NT2/D1 (cell line): ENCODE measurements around the gene HECW1.

Experiments used
- DNase-seq: peaks from one replicate; pipeline ENCODE4 v3.0.0-alpha.2; 2011; ENCODE audit warnings: low read depth, low spot score
- H3K27me3 ChIP-seq: 2 replicates; pipeline ENCODE4 v1.6.0; 2011; ENCODE audit warnings: mild to moderate bottlenecking; ENCODE audit not compliant: insufficient read length, insufficient read depth
- H3K36me3 ChIP-seq: 2 replicates; pipeline ENCODE4 v1.6.1; 2011; ENCODE audit warnings: mild to moderate bottlenecking, low read length, mixed read lengths; ENCODE audit not compliant: insufficient read depth, insufficient read length
- H3K4me1 ChIP-seq: 2 replicates; pipeline ENCODE4 v1.5.1; 2011; ENCODE audit not compliant: insufficient read depth, insufficient read length
- H3K4me3 ChIP-seq: 2 replicates; pipeline ENCODE4 v1.5.1; 2011; ENCODE audit warnings: low read depth; ENCODE audit not compliant: insufficient read length
- H3K9ac ChIP-seq: 2 replicates; pipeline ENCODE4 v1.6.0; 2011; ENCODE audit warnings: low read depth; ENCODE audit not compliant: insufficient read length
- H3K9me3 ChIP-seq: 2 replicates; pipeline ENCODE4 v1.5.1; 2011; ENCODE audit warnings: mild to moderate bottlenecking, low read length; ENCODE audit not compliant: insufficient read depth
- SUZ12 ChIP-seq: IDR thresholded peaks from 2 replicates; pipeline ENCODE4 v1.6.1; 2011; ENCODE audit not compliant: insufficient read length, insufficient read depth; ENCODE audit errors: extremely low read depth
- YY1 ChIP-seq: IDR thresholded peaks from 2 replicates; pipeline ENCODE4 v1.6.1; 2011; ENCODE audit not compliant: insufficient read length, insufficient read depth
- ZNF274 ChIP-seq: IDR thresholded peaks from 2 replicates; pipeline ENCODE4 v1.6.1; 2011; ENCODE audit warnings: mild to moderate bottlenecking, low read depth, low read length

Gene HECW1

GRCh38 chr7:43273939-43274719 is 161.7 kb downstream of the HECW1 start:
- no peaks in the 10 kb centered on the region for H3K4me1 ChIP-seq
- peaks cover 16% of the 10 kb centered on the region for H3K9me3 ChIP-seq
- TF ChIP-seq SUZ12, result no peak
- no peak for TF ChIP-seq ZNF274
- no peak for TF ChIP-seq YY1
- H3K36me3 ChIP-seq, result no peaks in the 10 kb centered on the region
- no peak for DNase-seq
- no peaks in the 10 kb centered on the region for H3K27me3 ChIP-seq
- H3K4me3 ChIP-seq, result no peak overlapping the region
- H3K9ac ChIP-seq, result no peak overlapping the region

- no peak overlapping the region for H3K4me3 ChIP-seq
These were observed 162.3 kb downstream of the HECW1 start for GRCh38 chr7:43274752-43275151.

GRCh38 chr7:43276547-43276946 is 164.1 kb downstream of the HECW1 start:
- H3K27me3 ChIP-seq, result no peaks in the 10 kb centered on the region

More at GRCh38 chr7:43274752-43275151, 162.3 kb downstream of the HECW1 start:
- no peaks in the 10 kb centered on the region for H3K4me1 ChIP-seq
- TF ChIP-seq YY1, result no peak
- TF ChIP-seq SUZ12, result no peak
- no peak for TF ChIP-seq ZNF274
- H3K9ac ChIP-seq, result no peak overlapping the region
- peaks cover 16% of the 10 kb centered on the region for H3K9me3 ChIP-seq
- no peak for DNase-seq
- H3K27me3 ChIP-seq, result no peaks in the 10 kb centered on the region
- no peaks in the 10 kb centered on the region for H3K36me3 ChIP-seq

GRCh38 chr7:43278088-43278644 is 165.7 kb downstream of the HECW1 start:
- no peak overlapping the region for H3K4me3 ChIP-seq
- H3K9me3 ChIP-seq, result no peaks in the 10 kb centered on the region; the same call in 1 of the 2 replicates
- H3K4me1 ChIP-seq, result no peaks in the 10 kb centered on the region
- no peaks in the 10 kb centered on the region for H3K36me3 ChIP-seq
- DNase-seq, result no peak
- H3K27me3 ChIP-seq, result no peaks in the 10 kb centered on the region
- TF ChIP-seq SUZ12 (no peak), ZNF274 (no peak), YY1 (no peak)
- no peak overlapping the region for H3K9ac ChIP-seq

More at GRCh38 chr7:43276547-43276946, 164.1 kb downstream of the HECW1 start:
- Histone ChIP-seq H3K4me1 (no peaks in the 10 kb centered on the region), H3K36me3 (no peaks in the 10 kb centered on the region), H3K4me3 (no peak overlapping the region), H3K9ac (no peak overlapping the region), H3K9me3 (peaks cover 14% of the 10 kb centered on the region)
- no peak for DNase-seq
- no peak for TF ChIP-seq YY1
- no peak for TF ChIP-seq SUZ12
- no peak for TF ChIP-seq ZNF274

GRCh38 chr7:43281268-43281667 is 168.8 kb downstream of the HECW1 start:
- H3K4me1 ChIP-seq, result no peaks in the 10 kb centered on the region
- H3K9me3 ChIP-seq, result peaks cover 6% of the 10 kb centered on the region; the same call in 1 of the 2 replicates
- DNase-seq, result no peak
- TF ChIP-seq SUZ12, result no peak
- TF ChIP-seq ZNF274, result no peak
- TF ChIP-seq YY1, result no peak
- no peak overlapping the region for H3K9ac ChIP-seq
- H3K4me3 ChIP-seq, result no peak overlapping the region
- no peaks in the 10 kb centered on the region for H3K27me3 ChIP-seq
- H3K36me3 ChIP-seq, result no peaks in the 10 kb centered on the region

GRCh38 chr7:43283706-43284105 is 171.3 kb downstream of the HECW1 start:
- no peaks in the 10 kb centered on the region for H3K36me3 ChIP-seq
- no peak overlapping the region for H3K9ac ChIP-seq
- no peaks in the 10 kb centered on the region for H3K27me3 ChIP-seq
- peaks cover 18% of the 10 kb centered on the region; the same call in 1 of the 2 replicates for H3K9me3 ChIP-seq
- no peak for TF ChIP-seq ZNF274
- TF ChIP-seq YY1, result no peak
- no peak for TF ChIP-seq SUZ12
- no peaks in the 10 kb centered on the region for H3K4me1 ChIP-seq
- H3K4me3 ChIP-seq, result no peak overlapping the region
- DNase-seq, result no peak

GRCh38 chr7:43289826-43290225 is 177.4 kb downstream of the HECW1 start:
- Histone ChIP-seq H3K27me3 (no peaks in the 10 kb centered on the region), H3K36me3 (no peaks in the 10 kb centered on the region), H3K4me1 (peaks cover 2% of the 10 kb centered on the region), H3K9ac (no peak overlapping the region), H3K9me3 (peaks cover 71% of the 10 kb centered on the region), H3K4me3 (no peak overlapping the region)
- DNase-seq, result no peak
- TF ChIP-seq ZNF274, result no peak
- TF ChIP-seq SUZ12, result no peak
- TF ChIP-seq YY1, result no peak
